Fibroblast of lung (primary cell): ENCODE results near the gene CDKL5. TPM values are rescaled to one million over a fixed set of nuclear protein-coding genes. Genes with fewer than 3 reads are reported as not detected.
"Not testable (repeated sequence)": the region's sequence is repeated elsewhere in the genome, so short reads cannot be mapped to it uniquely, and the experiment has no call there.

ENCODE experiments used
- DNase-seq, 2 donors: peaks; one replicate each; pipeline versions ENCODE4 v3.0.0 to v3.0.0-alpha.2; 2010; ENCODE audit warnings: low read depth in 2 of 2
- H2AFZ ChIP-seq: 2 replicates; pipeline ENCODE4 v1.5.1; 2012; ENCODE audit warnings: low read length, control low read depth, inconsistent platforms
- H3K27ac ChIP-seq: 2 replicates; pipeline ENCODE4 v1.5.1; 2011; ENCODE audit warnings: low read length, control low read depth; ENCODE audit not compliant: insufficient read depth
- H3K27me3 ChIP-seq: 2 replicates; pipeline ENCODE4 v1.5.1; 2011; ENCODE audit warnings: mild to moderate bottlenecking, low read length; ENCODE audit not compliant: control insufficient read depth, insufficient read depth
- H3K36me3 ChIP-seq: 2 replicates; pipeline ENCODE4 v1.5.1; 2011; ENCODE audit warnings: low read length; ENCODE audit not compliant: control insufficient read depth, insufficient read depth
- H3K4me1 ChIP-seq: 2 replicates; pipeline ENCODE4 v1.5.1; 2011; ENCODE audit warnings: low read length; ENCODE audit not compliant: control insufficient read depth, insufficient read depth; ENCODE audit errors: extremely low read depth
- H3K4me2 ChIP-seq: 2 replicates; pipeline ENCODE4 v1.5.1; 2011; ENCODE audit warnings: low read length, control low read depth; ENCODE audit not compliant: insufficient read depth; ENCODE audit errors: extremely low read depth
- H3K4me3 ChIP-seq, 4 experiments: fragments of 200-600 bp in 1 of 4; sonication (generic) in 1 of 4; replicated peaks in 1 of 4; 2 replicates each; pipeline ENCODE4 v1.5.1; 2011 to 2016; ENCODE audit warnings: low read length in 4 of 4, low read depth in 3 of 4, mild to moderate bottlenecking in 3 of 4, control low read depth in 2 of 4, inconsistent platforms in 1 of 4, mixed read lengths in 1 of 4; ENCODE audit not compliant: insufficient read depth in 1 of 4; ENCODE audit errors: control extremely low read depth in 1 of 4
- H3K79me2 ChIP-seq: 2 replicates; pipeline ENCODE4 v1.5.1; 2012; ENCODE audit warnings: mild to moderate bottlenecking, low read length, inconsistent platforms; ENCODE audit not compliant: control insufficient read depth, insufficient read depth
- H3K9ac ChIP-seq: 2 replicates; pipeline ENCODE4 v1.5.1; 2011; ENCODE audit warnings: mild to moderate bottlenecking, low read length, control low read depth; ENCODE audit not compliant: insufficient read depth
- H3K9me3 ChIP-seq: 2 replicates; pipeline ENCODE4 v1.5.1; 2012; ENCODE audit warnings: low read depth, low read length; ENCODE audit not compliant: control insufficient read depth, insufficient read depth
- H4K20me1 ChIP-seq: 2 replicates; pipeline ENCODE4 v1.5.1; 2011; ENCODE audit warnings: low read length; ENCODE audit not compliant: control insufficient read depth, insufficient read depth; ENCODE audit errors: extremely low read depth
- EZH2 ChIP-seq: IDR thresholded peaks from 2 replicates; pipeline ENCODE4 v1.5.1; 2012; ENCODE audit warnings: low read length, control low read depth, mild to moderate bottlenecking; ENCODE audit errors: missing control alignments
- polyA plus RNA-seq, 2 donors: library from polyadenylated mRNA; depleted of rRNA in 1 of 2; stranded (reverse) in 1 of 2; unstranded in 1 of 2; fragments of >200 nt; gene quantifications; 2 replicates each; pipeline ENCODE4 v1.2.1, GENCODE V29; 2011 to 2012; ENCODE audit warnings: missing spikeins in 1 of 2
- total RNA-seq: library from RNA; depleted of rRNA; stranded (reverse); fragments of >200 nt; gene quantifications from 2 replicates; pipeline ENCODE4 v1.2.1, GENCODE V29; 2014
- TF ChIP-seq, protein P1 (sequence below), 2 donors: IDR thresholded peaks in 1 of 2; conservative IDR thresholded peaks in 1 of 2; 1 replicate in 1 of 2; 2 replicates in 1 of 2; pipeline ENCODE4 v1.5.1; 2011 to 2012; ENCODE audit warnings: low read length in 2 of 2, control low read depth in 1 of 2, inconsistent platforms in 1 of 2, low read depth in 1 of 2, mild to moderate bottlenecking in 1 of 2

The CDKL5 gene
- total and polyA plus RNA-seq, 2 donors (not counting 1 experiment from before 2014, with no cell fraction given), result 5.0 to 6.6 TPM

DNA sequence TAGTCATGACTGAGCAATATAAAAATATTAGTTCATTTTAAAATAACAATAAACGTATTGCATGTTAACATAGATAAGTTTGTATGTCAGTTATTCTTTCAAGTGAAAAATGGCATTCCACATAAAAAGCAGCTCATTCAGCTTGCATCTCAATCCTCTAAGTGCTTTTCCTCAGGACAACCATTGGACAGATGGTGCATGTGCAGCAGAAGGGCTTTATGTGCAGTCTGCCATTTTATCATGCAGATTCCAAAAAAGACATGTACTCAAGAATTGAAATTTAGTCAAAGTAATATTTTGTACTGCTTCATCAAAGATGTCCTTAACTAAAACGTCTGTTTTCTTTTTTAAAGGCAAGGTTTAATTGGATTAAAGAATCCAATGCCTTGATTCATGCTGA is 153.1 kb downstream of the CDKL5 start:
- Histone ChIP-seq H3K79me2 (no peaks in the 10 kb centered on the region), H3K27ac (no peak overlapping the region), H4K20me1 (no peaks in the 10 kb centered on the region), H3K27me3 (no peaks in the 10 kb centered on the region), H3K9ac (no peak overlapping the region), H3K36me3 (no peaks in the 10 kb centered on the region), H3K4me3 (no peak overlapping the region), H2AFZ (no peak overlapping the region), H3K4me1 (peaks cover 2% of the 10 kb centered on the region), H3K4me2 (no peak overlapping the region), H3K9me3 (no peaks in the 10 kb centered on the region)
- no peak for TF ChIP-seq EZH2
- TF ChIP-seq, protein P1, sequence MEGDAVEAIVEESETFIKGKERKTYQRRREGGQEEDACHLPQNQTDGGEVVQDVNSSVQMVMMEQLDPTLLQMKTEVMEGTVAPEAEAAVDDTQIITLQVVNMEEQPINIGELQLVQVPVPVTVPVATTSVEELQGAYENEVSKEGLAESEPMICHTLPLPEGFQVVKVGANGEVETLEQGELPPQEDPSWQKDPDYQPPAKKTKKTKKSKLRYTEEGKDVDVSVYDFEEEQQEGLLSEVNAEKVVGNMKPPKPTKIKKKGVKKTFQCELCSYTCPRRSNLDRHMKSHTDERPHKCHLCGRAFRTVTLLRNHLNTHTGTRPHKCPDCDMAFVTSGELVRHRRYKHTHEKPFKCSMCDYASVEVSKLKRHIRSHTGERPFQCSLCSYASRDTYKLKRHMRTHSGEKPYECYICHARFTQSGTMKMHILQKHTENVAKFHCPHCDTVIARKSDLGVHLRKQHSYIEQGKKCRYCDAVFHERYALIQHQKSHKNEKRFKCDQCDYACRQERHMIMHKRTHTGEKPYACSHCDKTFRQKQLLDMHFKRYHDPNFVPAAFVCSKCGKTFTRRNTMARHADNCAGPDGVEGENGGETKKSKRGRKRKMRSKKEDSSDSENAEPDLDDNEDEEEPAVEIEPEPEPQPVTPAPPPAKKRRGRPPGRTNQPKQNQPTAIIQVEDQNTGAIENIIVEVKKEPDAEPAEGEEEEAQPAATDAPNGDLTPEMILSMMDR (conservative IDR thresholded peaks at IDR 0.05 in 1 of 2, IDR thresholded peaks at IDR 0.05 in 1 of 2; ENCODE audit: low read depth in 1 of 2, low read length in 2 of 2), result no peak
- DNase-seq, result no peak

GRCh38 chrX:18579495-18579894 is 154.1 kb downstream of the CDKL5 start:
- no peak overlapping the region for H3K4me2 ChIP-seq
- no peaks in the 10 kb centered on the region for H3K36me3 ChIP-seq
- H3K27ac ChIP-seq, result no peak overlapping the region
- H3K79me2 ChIP-seq, result no peaks in the 10 kb centered on the region
- no peaks in the 10 kb centered on the region for H3K9me3 ChIP-seq
- H2AFZ ChIP-seq, result no peak overlapping the region
- TF ChIP-seq, protein P1 (conservative IDR thresholded peaks at IDR 0.05 in 1 of 2, IDR thresholded peaks at IDR 0.05 in 1 of 2; ENCODE audit: low read depth in 1 of 2, low read length in 2 of 2), result no peak
- no peak for TF ChIP-seq EZH2
- no peaks in the 10 kb centered on the region for H3K27me3 ChIP-seq
- H3K4me3 ChIP-seq, result no peak overlapping the region
- no peaks in the 10 kb centered on the region for H4K20me1 ChIP-seq
- peaks cover under 1% of the 10 kb centered on the region for H3K4me1 ChIP-seq
- H3K9ac ChIP-seq, result no peak overlapping the region
- DNase-seq, result no peak

DNA sequence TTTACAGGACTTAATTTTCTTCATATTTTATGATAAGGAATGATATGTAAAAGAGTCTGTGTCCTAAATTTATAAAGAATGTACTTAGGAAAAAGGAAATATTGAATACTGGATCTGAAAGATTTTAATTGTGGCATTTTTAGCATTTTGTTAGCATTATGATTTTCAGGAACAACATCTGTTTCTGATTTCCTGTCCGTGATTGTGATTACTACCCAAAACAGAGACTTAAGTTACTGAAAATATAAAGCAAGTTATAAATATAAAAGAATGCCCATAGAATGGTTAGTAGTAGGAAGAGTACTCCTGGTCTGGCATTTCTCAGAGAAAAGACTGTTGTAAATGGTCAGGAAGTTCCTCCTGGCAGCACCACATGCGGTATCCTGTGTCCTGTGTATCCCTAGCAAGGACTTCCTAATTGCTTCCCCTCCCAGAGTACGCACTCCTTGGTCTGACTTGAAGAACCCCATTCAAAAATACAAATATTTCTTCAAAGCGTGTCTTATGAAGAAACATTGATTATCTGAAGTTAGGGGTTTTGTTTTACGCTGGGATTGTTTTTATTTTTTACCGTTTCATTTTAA is 157.6 kb downstream of the CDKL5 start:
- H3K4me3 ChIP-seq, result no peak overlapping the region
- H3K9ac ChIP-seq, result no peak overlapping the region
- no peaks in the 10 kb centered on the region for H3K9me3 ChIP-seq
- no peaks in the 10 kb centered on the region for H3K79me2 ChIP-seq
- H3K36me3 ChIP-seq, result no peaks in the 10 kb centered on the region
- no peak overlapping the region for H2AFZ ChIP-seq
- no peak overlapping the region for H3K4me2 ChIP-seq
- H3K4me1 ChIP-seq, result no peaks in the 10 kb centered on the region
- no peaks in the 10 kb centered on the region for H4K20me1 ChIP-seq
- H3K27ac ChIP-seq, result no peak overlapping the region
- TF ChIP-seq, protein P1 (conservative IDR thresholded peaks at IDR 0.05 in 1 of 2, IDR thresholded peaks at IDR 0.05 in 1 of 2; ENCODE audit: low read depth in 1 of 2, low read length in 2 of 2), result no peak
- TF ChIP-seq EZH2, result no peak
- H3K27me3 ChIP-seq, result no peaks in the 10 kb centered on the region
- DNase-seq, result peak in 1 of 2 donors; percentile 19

- H4K20me1 ChIP-seq, H3K27me3 ChIP-seq, H3K4me2 ChIP-seq, H3K9me3 ChIP-seq, H3K27ac ChIP-seq, H3K36me3 ChIP-seq, H2AFZ ChIP-seq, H3K79me2 ChIP-seq, H3K4me1 ChIP-seq, DNase-seq, H3K4me3 ChIP-seq, H3K9ac ChIP-seq: not testable (repeated sequence)
These were observed 163.9 kb downstream of the CDKL5 start for GRCh38 chrX:18589292-18589691.
